Posterior vena cava (tissue), 2 donors: ENCODE data around the gene CDK10. TPM values are rescaled to one million over a fixed set of nuclear protein-coding genes. Genes with fewer than 3 reads are reported as not detected.

Source experiments
- DNase-seq: peaks from one replicate; pipeline ENCODE4 v3.0.0-alpha.2; 2020; ENCODE audit warnings: low spot score
- intact Hi-C, 2 donors: fragments of 100-400 bp; cut with DNase I; formaldehyde crosslinking; loops; one replicate each; pipeline versions ENCODE4 v1.14.1 to v1.14.2; 2022 to 2023
- total RNA-seq, 2 donors: library from RNA; stranded (reverse); fragmentation: NEBNext Ultra II Directional; extraction: Animal tissue kit (Norgen Biotek cat#: 25700); gene quantifications; one replicate each; pipeline ENCODE4 v1.2.1, GENCODE V29; 2021
- donor health status: DM: yes; HTN: yes; CAD: no.
- donor health status: DM: yes; HTN: yes; CAD: no.

CDK10 gene
- total RNA-seq, 2 donors from 2014 or later: 33.7 to 37.5 TPM

- no peak for DNase-seq
These were observed 56.5 kb downstream of the CDK10 start for GRCh38 chr16:89742948-89743347.

GRCh38 chr16:89744813-89745212, 58.3 kb downstream of the CDK10 start:
- intact Hi-C loops: no loop called here
- no peak for DNase-seq

More at GRCh38 chr16:89742948-89743347, 56.5 kb downstream of the CDK10 start:
- intact Hi-C loops: no loop called here

Other genes with a start within 250 kb of the CDK10 start
- gene ANKRD11, start 196.1 kb upstream of the CDK10 start, total RNA-seq: 100 to 1,000 TPM in 1 of 2 donors, 10 to 100 TPM in 1; 95.0 to 110 TPM
- gene SPG7, start 178.3 kb upstream of the CDK10 start, total RNA-seq: 10 to 100 TPM; 64.1 to 65.2 TPM
- gene RPL13, start 126.0 kb upstream of the CDK10 start, total RNA-seq: 1,000 to 10,000 TPM; 1,338 to 1,459 TPM
- gene CPNE7, start 110.9 kb upstream of the CDK10 start, total RNA-seq: under 1 TPM in 1 of 2 donors, not detected in 1; 0.71 TPM
- under 1 TPM in 1 of 2 donors, not detected in 1; 0.79 TPM for gene DPEP1, start 73.0 kb upstream of the CDK10 start, total RNA-seq
- gene CHMP1A, start 29.0 kb upstream of the CDK10 start, total RNA-seq: 10 to 100 TPM; 47.1 to 59.8 TPM
- gene SPATA33, start 28.9 kb upstream of the CDK10 start, total RNA-seq: 1 to 10 TPM; 5.0 to 5.8 TPM
- 10 to 100 TPM in 1 of 2 donors, 1 to 10 TPM in 1; 7.9 to 13.0 TPM for gene SPATA2L, start 15.0 kb downstream of the CDK10 start, total RNA-seq
- gene VPS9D1, start 34.2 kb downstream of the CDK10 start, total RNA-seq: 10 to 100 TPM in 1 of 2 donors, 1 to 10 TPM in 1; 8.4 to 11.8 TPM
- 10 to 100 TPM; 16.4 to 17.4 TPM for gene ZNF276, start 34.8 kb downstream of the CDK10 start, total RNA-seq
- gene FANCA, start 130.0 kb downstream of the CDK10 start, total RNA-seq: 1 to 10 TPM; 3.0 to 5.0 TPM
- gene SPIRE2, start 141.8 kb downstream of the CDK10 start, total RNA-seq: 1 to 10 TPM in 1 of 2 donors, under 1 TPM in 1; 0.33 to 1.0 TPM
- gene TCF25, start 186.9 kb downstream of the CDK10 start, total RNA-seq: 100 to 1,000 TPM; 127 to 158 TPM
- 1 to 10 TPM; 2.7 to 5.4 TPM for gene MC1R, start 232.2 kb downstream of the CDK10 start, total RNA-seq
- 10 to 100 TPM in 1 of 2 donors, 1 to 10 TPM in 1; 5.9 to 16.1 TPM for gene TUBB3, start 236.7 kb downstream of the CDK10 start, total RNA-seq